ENCODE measurements around the gene NDUFAF8.

The NDUFAF8 gene

GRCh38 chr17:81260171-81260570, 21.1 kb downstream of the NDUFAF8 start:
- TF ChIP-seq, protein P1, sequence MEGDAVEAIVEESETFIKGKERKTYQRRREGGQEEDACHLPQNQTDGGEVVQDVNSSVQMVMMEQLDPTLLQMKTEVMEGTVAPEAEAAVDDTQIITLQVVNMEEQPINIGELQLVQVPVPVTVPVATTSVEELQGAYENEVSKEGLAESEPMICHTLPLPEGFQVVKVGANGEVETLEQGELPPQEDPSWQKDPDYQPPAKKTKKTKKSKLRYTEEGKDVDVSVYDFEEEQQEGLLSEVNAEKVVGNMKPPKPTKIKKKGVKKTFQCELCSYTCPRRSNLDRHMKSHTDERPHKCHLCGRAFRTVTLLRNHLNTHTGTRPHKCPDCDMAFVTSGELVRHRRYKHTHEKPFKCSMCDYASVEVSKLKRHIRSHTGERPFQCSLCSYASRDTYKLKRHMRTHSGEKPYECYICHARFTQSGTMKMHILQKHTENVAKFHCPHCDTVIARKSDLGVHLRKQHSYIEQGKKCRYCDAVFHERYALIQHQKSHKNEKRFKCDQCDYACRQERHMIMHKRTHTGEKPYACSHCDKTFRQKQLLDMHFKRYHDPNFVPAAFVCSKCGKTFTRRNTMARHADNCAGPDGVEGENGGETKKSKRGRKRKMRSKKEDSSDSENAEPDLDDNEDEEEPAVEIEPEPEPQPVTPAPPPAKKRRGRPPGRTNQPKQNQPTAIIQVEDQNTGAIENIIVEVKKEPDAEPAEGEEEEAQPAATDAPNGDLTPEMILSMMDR (IDR thresholded peaks at IDR 0.05; ENCODE audit: insufficient read depth, low read length, poor library complexity, severe bottlenecking), result no peak
- TF ChIP-seq EZH2phosphoT487 (conservative IDR thresholded peaks at IDR 0.05; ENCODE audit: low read length), result no peak

GRCh38 chr17:81260641-81261040, 21.5 kb downstream of the NDUFAF8 start:
- Histone ChIP-seq H3K79me2 (ENCODE audit: insufficient read depth, low read length) (no peaks in the 10 kb centered on the region), H4K20me1 (ENCODE audit: low read depth, low read length) (no peaks in the 10 kb centered on the region), H3K27ac (ENCODE audit: low read depth, low read length) (no peak overlapping the region), H3K9ac (ENCODE audit: low read length) (no peak overlapping the region), H3K9me3 (ENCODE audit: insufficient read depth, low read length) (no peaks in the 10 kb centered on the region), H3K9me2 (replicated peaks; ENCODE audit: insufficient read depth, low read length) (no peaks in the 10 kb centered on the region), H3K27me3 (ENCODE audit: low read length) (no peaks in the 10 kb centered on the region), H3K36me3 (ENCODE audit: low read length) (no peaks in the 10 kb centered on the region), H2AFZ (ENCODE audit: low read depth, low read length, severe bottlenecking) (no peak overlapping the region), H3F3A (ENCODE audit: insufficient read depth) (no peaks in the 10 kb centered on the region), H3K4me3 (ENCODE audit: insufficient read depth, low read length, poor library complexity, severe bottlenecking) (no peak overlapping the region), H3K4me2 (ENCODE audit: low read depth, low read length, poor library complexity, severe bottlenecking) (no peak overlapping the region)
- no peak for TF ChIP-seq EZH2phosphoT487 (conservative IDR thresholded peaks at IDR 0.05; ENCODE audit: low read length)

More at GRCh38 chr17:81260171-81260570, 21.1 kb downstream of the NDUFAF8 start:
- no peaks in the 10 kb centered on the region for H3K79me2 ChIP-seq (ENCODE audit: insufficient read depth, low read length)
- no peak overlapping the region for H3K4me3 ChIP-seq (ENCODE audit: insufficient read depth, low read length, poor library complexity, severe bottlenecking)
- no peak overlapping the region for H2AFZ ChIP-seq (ENCODE audit: low read depth, low read length, severe bottlenecking)
- H3K36me3 ChIP-seq (ENCODE audit: low read length), result no peaks in the 10 kb centered on the region
- H3K9me3 ChIP-seq (ENCODE audit: insufficient read depth, low read length), result no peaks in the 10 kb centered on the region
- H3K9ac ChIP-seq (ENCODE audit: low read length), result no peak overlapping the region
- H3K27me3 ChIP-seq (ENCODE audit: low read length), result no peaks in the 10 kb centered on the region
- no peaks in the 10 kb centered on the region for H3K9me2 ChIP-seq (replicated peaks; ENCODE audit: insufficient read depth, low read length)
- H3K4me2 ChIP-seq (ENCODE audit: low read depth, low read length, poor library complexity, severe bottlenecking), result no peak overlapping the region
- H4K20me1 ChIP-seq (ENCODE audit: low read depth, low read length), result no peaks in the 10 kb centered on the region
- H3K27ac ChIP-seq (ENCODE audit: low read depth, low read length), result no peak overlapping the region
- no peaks in the 10 kb centered on the region for H3F3A ChIP-seq (ENCODE audit: insufficient read depth)

GRCh38 chr17:81261096-81261495, 22.0 kb downstream of the NDUFAF8 start:
- no peak overlapping the region for H3K27ac ChIP-seq (ENCODE audit: low read depth, low read length)
- no peaks in the 10 kb centered on the region for H3K27me3 ChIP-seq (ENCODE audit: low read length)
- H4K20me1 ChIP-seq (ENCODE audit: low read depth, low read length), result no peaks in the 10 kb centered on the region
- H3K4me2 ChIP-seq (ENCODE audit: low read depth, low read length, poor library complexity, severe bottlenecking), result no peak overlapping the region
- no peak overlapping the region for H3K4me3 ChIP-seq (ENCODE audit: insufficient read depth, low read length, poor library complexity, severe bottlenecking)
- H3F3A ChIP-seq (ENCODE audit: insufficient read depth), result no peaks in the 10 kb centered on the region
- H3K79me2 ChIP-seq (ENCODE audit: insufficient read depth, low read length), result no peaks in the 10 kb centered on the region
- TF ChIP-seq, protein P1 (IDR thresholded peaks at IDR 0.05; ENCODE audit: insufficient read depth, low read length, poor library complexity, severe bottlenecking), result no peak
- H3K9ac ChIP-seq (ENCODE audit: low read length), result no peak overlapping the region
- no peak overlapping the region for H2AFZ ChIP-seq (ENCODE audit: low read depth, low read length, severe bottlenecking)
- H3K9me2 ChIP-seq (replicated peaks; ENCODE audit: insufficient read depth, low read length), result no peaks in the 10 kb centered on the region
- H3K9me3 ChIP-seq (ENCODE audit: insufficient read depth, low read length), result no peaks in the 10 kb centered on the region
- H3K36me3 ChIP-seq (ENCODE audit: low read length), result no peaks in the 10 kb centered on the region

DNA sequence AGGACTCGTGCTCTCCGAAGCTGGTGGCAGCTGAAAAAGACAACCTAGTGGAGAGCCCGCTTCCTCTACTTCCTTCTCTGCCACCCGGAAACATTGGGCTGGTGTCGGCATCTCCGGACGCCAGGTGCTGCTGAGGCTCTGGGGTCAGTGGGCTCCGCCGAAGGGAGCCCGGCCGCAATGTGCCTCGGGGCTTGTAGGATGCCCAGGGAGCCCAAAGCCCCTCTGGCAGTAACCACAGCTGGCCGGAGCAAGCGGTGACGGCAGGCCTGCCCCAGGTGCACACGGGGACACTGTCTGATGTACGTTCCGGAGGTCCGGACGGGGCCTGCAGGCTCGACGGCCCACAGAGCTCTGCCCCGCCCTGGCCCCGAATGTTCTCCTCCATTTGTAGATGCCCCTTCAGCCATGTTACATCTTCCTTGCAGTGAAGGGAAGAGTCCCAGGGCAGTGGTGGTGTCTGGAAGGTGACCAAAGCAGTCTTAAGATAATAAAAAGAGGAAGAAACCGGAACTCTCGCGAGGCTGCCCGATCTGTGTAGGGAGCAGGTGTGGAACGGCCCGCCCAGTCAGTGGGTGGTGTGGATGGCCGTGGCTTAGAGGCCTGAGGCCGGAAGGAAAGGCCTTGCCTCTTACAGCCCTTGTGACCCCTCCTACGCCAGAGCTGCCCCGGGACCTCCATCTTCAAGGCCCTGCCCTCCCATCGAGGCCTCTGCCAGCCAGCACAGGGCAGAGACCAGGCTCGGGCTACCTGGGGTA, 22.6 kb downstream of the NDUFAF8 start:
- Histone ChIP-seq H3K4me2 (ENCODE audit: low read depth, low read length, poor library complexity, severe bottlenecking) (no peak overlapping the region), H3K79me2 (ENCODE audit: insufficient read depth, low read length) (no peaks in the 10 kb centered on the region), H4K20me1 (ENCODE audit: low read depth, low read length) (no peaks in the 10 kb centered on the region), H2AFZ (ENCODE audit: low read depth, low read length, severe bottlenecking) (no peak overlapping the region), H3K9ac (ENCODE audit: low read length) (no peak overlapping the region), H3K9me3 (ENCODE audit: insufficient read depth, low read length) (no peaks in the 10 kb centered on the region), H3K9me2 (replicated peaks; ENCODE audit: insufficient read depth, low read length) (no peaks in the 10 kb centered on the region), H3K27ac (ENCODE audit: low read depth, low read length) (no peak overlapping the region), H3F3A (ENCODE audit: insufficient read depth) (no peaks in the 10 kb centered on the region), H3K4me3 (ENCODE audit: insufficient read depth, low read length, poor library complexity, severe bottlenecking) (no peak overlapping the region), H3K27me3 (ENCODE audit: low read length) (no peaks in the 10 kb centered on the region), H3K36me3 (ENCODE audit: low read length) (no peaks in the 10 kb centered on the region)
- TF ChIP-seq EZH2phosphoT487 (conservative IDR thresholded peaks at IDR 0.05; ENCODE audit: low read length), result no peak
- TF ChIP-seq, protein P1 (IDR thresholded peaks at IDR 0.05; ENCODE audit: insufficient read depth, low read length, poor library complexity, severe bottlenecking), result no peak
